B cell (primary cell): Measurements from ENCODE around the gene HDAC11. TPM values are rescaled to one million over a fixed set of nuclear protein-coding genes. Genes with fewer than 3 reads are reported as not detected.

ENCODE experiments used
- ATAC-seq: fragments of 200-7000 bp; cut with Tn5 transposase; one replicate; pipeline ENCODE4 v1.10.0; 2021; ENCODE audit warnings: low read depth, mild to moderate bottlenecking, moderate number of reproducible peaks, moderate library complexity
- CTCF ChIA-PET: fragments of 350-600 bp; sonication (Branson Sonifier 250); formaldehyde crosslinking; loops from one replicate; lab custom pipeline; 2021; ENCODE audit warnings: antibody characterized with exemption, inconsistent platforms; lab: Charles Lee
- POLR2A ChIA-PET: fragments of 350-600 bp; sonication (Branson Sonifier 250); formaldehyde crosslinking; loops from one replicate; lab custom pipeline; 2021; ENCODE audit warnings: antibody characterized with exemption; lab: Charles Lee
- DNase-seq: peaks from one replicate; pipeline ENCODE4 v3.0.0; 2013
- H2AFZ ChIP-seq: 2 replicates; pipeline ENCODE4 v1.6.1; 2012; ENCODE audit warnings: mild to moderate bottlenecking, low read depth, low read length; ENCODE audit not compliant: insufficient read depth, poor library complexity, severe bottlenecking
- H3K27ac ChIP-seq, 2 donors: 1 replicate in 1 of 2; 2 replicates in 1 of 2; pipeline ENCODE4 v1.5.1; 2012 to 2013; ENCODE audit warnings: low read length in 2 of 2, mild to moderate bottlenecking in 2 of 2, moderate library complexity in 1 of 2
- H3K27me3 ChIP-seq, 4 experiments: fragments of 200-600 bp in 1 of 4; sonication (generic) in 1 of 4; replicated peaks in 1 of 4; 1 replicate in 2 of 4; 2 replicates in 2 of 4; pipeline versions ENCODE4 v1.6.1 to v1.7.0; 2013 to 2016; ENCODE audit warnings: low read length in 3 of 4, mild to moderate bottlenecking in 2 of 4, mixed read lengths in 1 of 4, moderate library complexity in 1 of 4; ENCODE audit not compliant: insufficient read depth in 4 of 4, control insufficient read depth in 3 of 4; ENCODE audit errors: control extremely low read depth in 1 of 4
- H3K36me3 ChIP-seq, 2 experiments: replicated peaks in 1 of 2; 1 replicate in 1 of 2; 2 replicates in 1 of 2; pipeline versions ENCODE4 v1.6.1 to v1.7.1; 2013; ENCODE audit warnings: low read length in 1 of 2; ENCODE audit not compliant: insufficient read depth in 2 of 2, control insufficient read depth in 1 of 2; ENCODE audit errors: control extremely low read depth in 1 of 2, extremely low read depth in 1 of 2
- H3K4me1 ChIP-seq, 2 donors: fragments of 200-600 bp in 1 of 2; sonication (generic) in 1 of 2; 1 replicate in 1 of 2; 2 replicates in 1 of 2; pipeline versions ENCODE4 v1.5.1 to v1.6.1; 2013 to 2017; ENCODE audit warnings: low read length in 2 of 2; ENCODE audit not compliant: control insufficient read depth in 2 of 2, insufficient read depth in 2 of 2
- H3K4me2 ChIP-seq: replicated peaks from 2 replicates; pipeline ENCODE3; 2012; ENCODE audit warnings: mild to moderate bottlenecking, low read depth, low read length; ENCODE audit not compliant: poor library complexity, severe bottlenecking
- H3K4me3 ChIP-seq, 5 experiments: fragments of 200-600 bp in 1 of 5; sonication (generic) in 1 of 5; 1 replicate in 3 of 5; 2 replicates in 2 of 5; pipeline versions ENCODE4 v1.5.1 to v1.7.0; 2011 to 2016; ENCODE audit warnings: low read length in 4 of 5, mild to moderate bottlenecking in 4 of 5, low read depth in 2 of 5, control low read depth in 1 of 5, moderate library complexity in 1 of 5; ENCODE audit not compliant: insufficient read depth in 1 of 5; ENCODE audit errors: control extremely low read depth in 1 of 5, extremely low read depth in 1 of 5
- H3K79me2 ChIP-seq: fragments of 200-600 bp; sonication (generic); one replicate; pipeline ENCODE4 v1.6.0; 2016; ENCODE audit warnings: low read length; ENCODE audit not compliant: control insufficient read depth, insufficient read depth
- H3K9ac ChIP-seq: fragments of 200-600 bp; sonication (generic); 2 replicates; pipeline ENCODE4 v1.6.1; 2017; ENCODE audit warnings: mild to moderate bottlenecking, low read length, moderate library complexity
- H3K9me3 ChIP-seq, 3 donors: one replicate each; pipeline versions ENCODE4 v1.6.1 to v1.7.1; 2013; ENCODE audit warnings: low read length in 2 of 3; ENCODE audit not compliant: control insufficient read depth in 2 of 3, insufficient read depth in 1 of 3; ENCODE audit errors: control extremely low read depth in 1 of 3
- H4K20me1 ChIP-seq: 2 replicates; pipeline ENCODE4 v1.6.0; 2012; ENCODE audit warnings: mild to moderate bottlenecking, low read length; ENCODE audit not compliant: insufficient read depth, control insufficient read depth, poor library complexity, severe bottlenecking
- H3K27ac Mint-ChIP-seq: one replicate; pipeline ENCODE4 v1.8.0; 2021; ENCODE audit warnings: mixed read lengths
- H3K27me3 Mint-ChIP-seq: one replicate; pipeline ENCODE4 v1.8.0; 2021; ENCODE audit warnings: mixed read lengths
- H3K4me1 Mint-ChIP-seq: one replicate; pipeline ENCODE4 v1.8.0; 2021; ENCODE audit warnings: mixed read lengths
- H3K4me3 Mint-ChIP-seq: one replicate; pipeline ENCODE4 v1.8.0; 2021; ENCODE audit warnings: mixed read lengths
- H3K9me3 Mint-ChIP-seq: one replicate; pipeline ENCODE4 v1.8.0; 2022; ENCODE audit warnings: mixed read lengths; ENCODE audit not compliant: insufficient read depth
- CTCF ChIP-seq: fragments of 200-600 bp; IDR thresholded peaks from one replicate; pipeline ENCODE4 v1.8.0; 2022; ENCODE audit warnings: antibody characterized with exemption, mild to moderate bottlenecking
- EZH2 ChIP-seq: IDR thresholded peaks from 2 replicates; pipeline ENCODE4 v1.6.1; 2012; ENCODE audit warnings: borderline replicate concordance, low read depth, mild to moderate bottlenecking, moderate library complexity, low read length; ENCODE audit not compliant: insufficient read depth, poor library complexity, severe bottlenecking
- WGBS: methylation state at CpG from one replicate; pipeline ENCODE4 v1.1.5; 2013; ENCODE audit warnings: missing lambda C conversion rate; ENCODE audit not compliant: insufficient coverage; 5-methylcytosine and 5-hydroxymethylcytosine counted together
- intact Hi-C: fragments of 100-400 bp; cut with micrococcal nuclease; formaldehyde crosslinking; loops from one replicate; pipeline ENCODE4 v1.10.0; 2022
- polyA plus RNA-seq: library from polyadenylated mRNA; depleted of rRNA; stranded (reverse); fragments of >200 nt; gene quantifications from 2 replicates; pipeline ENCODE4 v1.2.3, GENCODE V29; 2012
- total RNA-seq, 2 donors: library from RNA; stranded (reverse); fragments of 120-200 nt in 1 of 2; gene quantifications; 1 replicate in 1 of 2; 2 replicates in 1 of 2; pipeline versions ENCODE4 v1.2.3 to v1.2.4, GENCODE V29; 2013 to 2022

Gene HDAC11
- total and polyA plus RNA-seq, 2 donors (not counting 1 experiment from before 2014, with no cell fraction given): 0.76 to 5.5 TPM

GRCh38 chr3:13460341-13460736 lies 19.8 kb upstream of the HDAC11 start:
- Histone ChIP-seq H3K79me2 (no peaks in the 10 kb centered on the region), H3K4me3 (no peak overlapping the region), H3K36me3 (no peaks in the 10 kb centered on the region), H3K9me3 (peaks cover 0 to 4% (median 0%) of the 10 kb centered on the region in 3 donors), H3K27me3 (peaks cover 0 to 7% (median 2%) of the 10 kb centered on the region in 4 experiments), H3K4me1 (no peaks in the 10 kb centered on the region), H2AFZ (no peak overlapping the region), H3K27ac (no peak overlapping the region), H3K4me2 (no peak overlapping the region), H3K9ac (no peak overlapping the region), H4K20me1 (no peaks in the 10 kb centered on the region)
- ChIA-PET CTCF (interaction anchor here (1.2 to 4.0 kb wide), 5 partner anchors 8 to 369 kb away, joined by 5 to 38 read pairs (median 8); no protein-coding TSS in a partner anchor), POLR2A (interaction anchor here (0.6 kb wide), 1 partner anchor 363 kb away, joined by 3 read pairs; no protein-coding TSS in a partner anchor)
- Mint-ChIP-seq H3K9me3 (no peaks in the 10 kb centered on the region), H3K27ac (no peak overlapping the region), H3K4me1 (peaks cover 3% of the 10 kb centered on the region), H3K4me3 (no peak overlapping the region), H3K27me3 (peaks cover 16% of the 10 kb centered on the region)
- DNase-seq (no peak), ATAC-seq (no peak)
- TF ChIP-seq EZH2 (no peak), CTCF (no peak)
- intact Hi-C loops: no loop called here
- WGBS: 95% methylated on average over 4 of the region's 7 CpGs
